DMS79 (cell line): ENCODE data around the gene FCGR1A.
"Not testable (repeated sequence)": the region's sequence is repeated elsewhere in the genome, so short reads cannot be mapped to it uniquely, and the experiment has no call there.

Source experiments
- DNase-seq: peaks from one replicate; lab custom pipeline; 2025; lab: John Stamatoyannopoulos, UW

Gene FCGR1A

DNA sequence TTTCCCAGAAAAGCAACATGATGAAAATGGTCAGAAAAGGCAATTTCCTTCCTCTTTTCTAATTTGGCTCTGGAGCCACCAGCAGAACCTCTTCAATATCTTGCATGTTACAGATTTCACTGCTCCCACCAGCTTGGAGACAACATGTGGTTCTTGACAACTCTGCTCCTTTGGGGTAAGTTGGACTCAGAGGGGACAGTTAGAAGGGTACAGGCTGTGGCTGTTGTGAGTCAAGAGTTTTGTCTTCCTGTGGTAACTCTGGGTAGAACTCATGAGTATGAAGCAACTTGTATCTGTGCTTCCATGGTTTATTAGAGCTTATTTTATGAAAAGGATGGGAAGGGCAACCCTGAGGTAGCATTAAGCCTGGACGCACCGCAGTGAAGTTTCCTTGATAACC lies at the start of gene FCGR1A:
Gene FCGR1A, plus strand, starts transcription at position 95 of the 400 bp plus-strand sequence. Its CDS starts 50 bp downstream, at position 145.
- DNase-seq: not testable (repeated sequence)

- DNase-seq: not testable (repeated sequence)
Observed at GRCh38 chr1:149732781-149733180, 49.7 kb upstream of the FCGR1A start.

DNA sequence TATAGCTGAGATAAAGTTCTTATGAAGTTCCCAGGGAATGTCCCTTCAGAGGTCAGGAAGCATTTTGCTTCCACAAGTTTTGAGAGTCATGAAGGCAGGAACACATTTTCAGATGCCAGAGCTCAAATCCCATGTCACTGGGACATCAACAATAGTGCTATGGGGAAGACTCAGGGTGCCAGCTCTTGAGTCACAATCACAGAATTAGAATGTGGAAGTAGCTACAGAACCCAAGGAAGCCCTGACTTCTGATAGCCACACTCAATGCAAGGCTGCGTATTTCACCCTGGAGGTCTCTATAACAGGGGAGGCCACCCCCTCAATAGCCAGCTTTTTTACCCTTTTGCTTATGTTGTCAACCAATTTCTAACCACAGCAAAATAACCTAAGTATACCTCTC lies 47.8 kb upstream of the FCGR1A start:
- DNase-seq: not testable (repeated sequence)

GRCh38 chr1:149740148-149740581 lies 42.3 kb upstream of the FCGR1A start:
- DNase-seq: not testable (repeated sequence)

DNA sequence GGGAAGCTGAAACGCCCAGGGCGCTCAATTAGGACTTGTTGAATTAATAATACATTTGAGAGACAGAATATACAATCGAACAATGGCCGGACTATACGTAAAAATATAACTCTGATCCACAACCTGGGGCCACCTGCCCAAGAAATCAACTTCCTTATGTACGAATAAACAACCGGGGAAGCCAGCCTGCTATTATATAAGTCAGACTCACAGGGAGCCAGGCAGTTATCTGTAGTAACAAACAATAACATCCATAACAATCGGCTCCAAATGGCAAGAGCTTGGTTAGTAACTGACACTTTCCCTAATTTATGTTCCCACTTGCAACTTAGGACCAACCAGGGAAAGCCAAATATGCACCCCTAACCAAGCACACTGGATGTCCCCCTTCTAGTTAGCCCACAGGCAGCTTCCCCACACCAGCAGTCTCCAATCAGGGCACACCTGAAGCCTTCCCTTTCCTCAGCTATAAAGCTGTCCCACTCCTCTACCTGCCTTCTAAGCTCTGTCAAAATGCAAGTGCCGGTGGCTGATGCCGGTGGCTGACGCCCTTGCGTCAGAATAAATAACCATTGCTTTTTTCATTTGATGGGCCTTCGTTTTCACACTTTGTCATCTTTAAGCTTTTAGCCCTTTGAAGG lies 41.8 kb upstream of the FCGR1A start:
- not testable (repeated sequence) for DNase-seq

GRCh38 chr1:149741914-149742313 lies 40.6 kb upstream of the FCGR1A start:
- not testable (repeated sequence) for DNase-seq

GRCh38 chr1:149746463-149747356 lies 35.8 kb upstream of the FCGR1A start:
- not testable (repeated sequence) for DNase-seq

DNA sequence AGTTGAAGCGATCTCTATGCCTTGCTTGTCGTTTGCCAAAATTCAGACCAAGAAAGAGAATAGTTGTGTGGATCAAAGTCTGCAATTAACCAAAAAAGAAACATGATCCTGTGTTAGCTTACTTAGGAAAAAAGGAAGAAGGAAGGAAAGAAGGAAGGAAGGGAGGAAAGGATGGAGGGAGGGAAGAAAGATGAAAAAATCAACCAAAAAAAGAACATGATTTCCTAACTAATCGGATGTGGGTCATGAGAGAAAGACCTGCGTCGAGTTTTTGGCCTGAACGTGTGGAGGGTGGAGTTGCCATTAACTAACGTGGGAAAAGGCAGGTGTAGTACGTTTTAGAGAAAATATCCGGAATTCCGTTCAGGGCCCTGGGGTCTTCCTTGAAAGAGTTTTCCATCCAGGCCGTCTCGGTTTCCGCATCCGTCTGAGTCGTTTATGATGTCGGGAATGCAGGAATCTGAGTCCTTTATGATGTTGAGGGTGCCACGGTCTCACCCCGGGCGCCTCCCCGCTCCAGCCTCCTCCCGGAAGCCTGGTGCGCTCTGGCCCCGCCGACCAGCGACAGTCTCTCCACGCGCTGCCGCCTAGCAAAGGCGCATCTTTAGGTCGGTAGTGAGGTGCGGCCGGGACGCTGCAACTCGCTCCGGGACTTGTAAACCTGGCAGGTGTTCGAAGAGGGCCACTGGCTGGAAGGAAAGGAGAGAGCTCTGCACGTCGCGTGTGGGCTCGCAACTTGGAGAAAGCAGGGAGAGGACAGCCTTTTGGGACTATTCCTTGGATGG lies 34.9 kb upstream of the FCGR1A start:
- not testable (repeated sequence) for DNase-seq

GRCh38 chr1:149748144-149748500 lies 34.4 kb upstream of the FCGR1A start:
- not testable (repeated sequence) for DNase-seq

DNA sequence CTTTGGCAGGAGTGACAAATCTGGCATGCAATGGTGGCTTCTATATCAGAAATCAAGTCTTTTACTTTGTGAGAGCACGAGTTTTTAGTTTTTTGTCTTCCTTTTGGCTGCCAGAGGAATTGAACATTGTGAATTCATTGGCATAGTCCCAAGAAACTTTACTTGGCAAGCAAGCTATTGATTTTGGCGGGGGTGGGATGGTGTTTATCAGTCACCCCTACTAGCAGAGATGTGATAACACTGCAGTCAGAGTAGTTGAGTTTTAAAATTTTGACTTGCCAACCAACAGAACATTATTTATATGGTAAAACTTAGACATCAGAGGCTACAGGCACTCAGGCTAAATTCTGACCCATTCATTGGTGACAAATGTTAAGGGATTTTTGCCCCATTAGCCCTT lies 31.9 kb upstream of the FCGR1A start:
- not testable (repeated sequence) for DNase-seq

DNA sequence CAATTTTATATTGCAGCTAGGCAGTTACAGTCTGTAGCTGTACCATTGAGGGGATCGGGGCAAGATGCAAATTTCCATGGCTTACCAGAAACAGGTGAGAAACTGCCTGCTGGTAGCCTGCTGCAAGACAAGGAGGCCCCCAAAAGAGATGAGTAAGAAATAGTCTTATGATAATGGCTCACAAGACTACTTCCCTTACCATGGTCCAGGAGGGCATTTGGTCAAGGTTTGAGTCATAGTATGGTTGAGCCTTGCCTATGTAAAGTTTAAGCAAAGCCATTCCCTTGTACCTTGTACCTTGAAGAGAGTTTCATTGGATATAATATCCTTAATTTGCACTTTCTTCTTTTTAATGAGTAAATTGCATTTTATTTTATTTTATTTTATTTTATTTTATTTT lies 30.3 kb upstream of the FCGR1A start:
- DNase-seq: not testable (repeated sequence)

DNA sequence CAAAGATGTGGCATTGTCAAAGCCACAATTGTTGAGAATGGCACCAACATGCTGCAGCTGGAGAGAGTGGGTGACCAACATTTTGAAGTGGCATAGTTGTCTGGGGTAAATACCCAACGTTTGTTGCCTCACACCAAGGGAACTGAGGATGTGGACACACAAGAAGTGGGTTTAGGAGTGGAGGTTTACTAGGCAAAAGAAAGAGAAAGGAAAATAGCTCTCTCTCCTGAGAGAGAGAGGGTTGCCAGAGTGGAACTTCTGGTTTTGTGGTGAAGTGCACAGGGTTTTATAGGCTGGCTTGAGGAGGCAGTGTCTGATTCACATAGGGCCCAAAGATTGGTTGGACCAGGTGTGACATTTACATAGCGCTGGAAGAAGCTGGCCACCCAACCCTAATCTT lies 29.0 kb upstream of the FCGR1A start:
- DNase-seq: not testable (repeated sequence)

- DNase-seq: not testable (repeated sequence)
Observed at GRCh38 chr1:149755294-149755693, 27.2 kb upstream of the FCGR1A start.

- DNase-seq: not testable (repeated sequence)
Observed at GRCh38 chr1:149762294-149762693, 20.2 kb upstream of the FCGR1A start.

DNA sequence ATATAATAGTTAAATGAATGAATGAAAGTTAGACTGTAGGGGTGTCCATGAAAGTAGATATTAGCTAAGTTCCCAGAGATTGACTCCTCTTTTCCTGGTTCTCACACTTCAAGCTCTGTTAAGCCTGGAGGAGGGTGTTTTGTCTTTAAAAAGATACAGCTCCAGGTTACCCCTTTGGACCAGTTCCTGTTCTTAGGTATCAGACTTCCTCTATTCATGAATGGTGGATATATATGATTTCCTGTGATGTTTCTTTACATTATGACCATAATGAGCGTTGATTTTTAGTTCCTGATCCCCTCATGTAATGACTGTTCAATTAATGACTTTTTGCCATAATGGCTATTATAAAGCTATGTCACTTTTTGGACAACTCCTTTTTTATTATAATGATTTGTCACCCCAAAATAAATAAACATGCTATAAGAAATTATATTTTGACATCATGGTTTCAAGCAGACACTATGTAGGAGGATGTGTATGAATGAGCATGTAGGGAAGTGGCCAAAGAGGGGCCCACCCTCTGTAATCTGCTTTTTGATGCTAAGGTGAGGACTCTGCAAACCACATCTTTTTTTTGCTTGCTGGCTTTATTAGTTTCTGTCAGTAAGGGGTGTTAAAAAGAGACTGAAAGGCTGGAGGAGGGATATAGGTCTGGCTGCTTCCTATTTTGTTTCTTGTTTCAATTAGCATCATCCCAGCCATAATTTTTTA lies 18.2 kb upstream of the FCGR1A start:
- not testable (repeated sequence) for DNase-seq

DNA sequence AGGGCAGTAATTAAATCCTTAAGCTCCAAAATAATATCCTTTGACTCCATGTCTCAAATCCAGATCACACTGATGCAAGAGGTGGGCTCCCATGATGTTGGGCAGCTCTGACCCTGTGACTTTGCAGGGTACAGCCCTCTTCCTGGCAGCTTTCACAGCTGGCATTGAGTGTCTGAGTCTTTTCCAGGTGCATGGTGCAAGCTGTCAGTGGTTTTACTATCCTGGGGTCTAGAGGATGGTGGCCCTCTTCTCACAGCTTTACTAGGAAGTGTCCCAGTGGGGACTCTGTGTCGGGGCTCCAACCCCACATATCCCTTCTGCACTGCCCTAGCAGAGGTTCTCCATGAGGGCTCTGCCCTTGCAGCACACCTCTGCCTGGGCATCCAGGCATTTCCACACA lies 16.3 kb upstream of the FCGR1A start:
- DNase-seq: not testable (repeated sequence)

GRCh38 chr1:149769216-149769615 lies 13.3 kb upstream of the FCGR1A start:
- DNase-seq: not testable (repeated sequence)

DNA sequence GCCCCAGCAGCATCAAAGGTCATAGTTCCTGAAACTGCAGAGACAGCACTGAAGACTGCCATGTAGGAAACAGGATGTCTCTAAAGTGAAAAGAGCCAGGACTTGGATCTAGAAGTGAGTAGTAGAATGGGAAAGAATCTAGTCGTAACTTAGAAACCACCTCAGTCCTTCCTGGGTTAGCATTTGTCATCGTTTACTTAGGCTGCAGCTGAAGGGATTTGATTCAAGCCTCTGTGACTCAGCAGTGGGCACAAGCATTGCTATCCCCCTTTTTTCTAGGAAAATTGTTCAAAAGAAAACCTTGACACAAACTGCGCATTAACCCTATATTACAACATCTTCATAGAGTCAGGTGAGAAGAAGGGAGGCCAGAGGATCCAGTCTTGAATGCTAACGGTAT lies 11.8 kb upstream of the FCGR1A start:
- DNase-seq: not testable (repeated sequence)

GRCh38 chr1:149771653-149772425 lies 10.7 kb upstream of the FCGR1A start:
- not testable (repeated sequence) for DNase-seq

DNA sequence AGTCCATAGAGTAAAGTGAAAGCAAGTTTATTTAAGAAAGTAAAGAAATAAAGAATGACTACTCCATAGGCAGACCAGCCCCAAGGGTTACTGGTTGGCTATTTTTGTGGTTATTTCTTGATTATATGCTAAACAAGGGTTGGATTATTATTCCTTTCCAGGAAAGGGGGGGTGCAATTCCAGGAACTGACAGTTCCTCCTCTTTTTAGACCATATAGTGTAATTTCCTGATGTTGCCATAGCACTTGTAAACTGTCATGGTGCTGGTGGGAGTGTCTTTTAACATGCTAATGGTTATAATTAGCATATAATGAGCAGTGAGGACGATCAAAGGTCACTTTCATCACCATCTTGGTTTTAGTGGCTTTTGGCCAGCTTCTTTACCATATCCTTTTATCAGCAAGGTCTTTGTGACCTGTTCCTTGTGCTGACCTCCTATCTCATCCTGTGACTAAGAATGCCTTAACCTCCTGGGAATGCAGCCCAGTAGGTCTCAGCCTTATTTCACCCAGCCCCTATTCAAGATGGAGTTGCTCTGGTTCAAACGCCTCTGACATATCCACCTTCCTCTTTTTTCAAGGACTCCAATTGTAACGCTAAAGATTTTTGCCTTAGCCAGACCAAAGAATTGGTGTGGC lies 6.9 kb upstream of the FCGR1A start:
- not testable (repeated sequence) for DNase-seq
